Activated gamma-delta T cell treated with anti-CD3 and anti-CD28 coated beads, Interleukin-2, amount 50 U/mL, for 16 hours (primary cell): ENCODE results near the gene PARN.
"Not testable (repeated sequence)": the region's sequence is repeated elsewhere in the genome, so short reads cannot be mapped to it uniquely, and the experiment has no call there.

ENCODE experiments used
- DNase-seq: peaks from one replicate; pipeline ENCODE4 v3.0.0-alpha.2; 2020; ENCODE audit warnings: low read depth

The PARN gene

DNA sequence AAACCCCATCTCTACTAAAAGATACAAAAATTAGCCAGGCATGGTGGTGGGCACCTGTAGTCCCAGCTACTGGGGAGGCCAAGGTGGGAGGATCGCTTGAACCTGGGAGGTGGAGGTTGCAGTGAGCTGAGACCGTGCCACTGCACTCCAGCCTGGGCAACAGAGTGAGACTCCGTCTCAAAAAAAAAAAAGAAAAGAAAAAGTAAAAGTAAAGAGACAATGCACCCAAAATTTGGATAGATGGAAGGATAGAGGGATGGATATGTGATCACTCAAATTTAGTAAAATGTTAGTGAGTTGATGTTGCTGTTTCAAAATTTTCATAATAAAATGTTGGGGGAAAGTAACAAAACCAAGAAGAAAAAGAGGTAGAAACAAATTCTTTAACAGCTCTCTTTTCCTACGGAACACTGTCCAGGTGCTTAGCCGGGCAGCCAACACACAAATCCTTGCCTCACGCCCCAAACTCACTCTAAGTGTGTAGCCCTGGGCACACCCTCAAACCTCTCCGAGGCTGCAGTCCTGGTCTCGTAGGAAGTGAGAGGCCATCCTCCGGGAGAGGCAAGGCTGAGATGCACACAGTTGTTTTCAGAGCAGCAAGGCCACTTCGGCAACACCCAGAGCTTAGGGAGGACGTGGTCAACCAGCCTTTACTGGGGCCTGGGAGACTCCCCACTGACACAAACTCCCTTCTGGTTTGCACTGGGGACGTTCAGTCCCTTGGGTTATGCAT, 228.9 kb downstream of the PARN start:
- not testable (repeated sequence) for DNase-seq

DNA sequence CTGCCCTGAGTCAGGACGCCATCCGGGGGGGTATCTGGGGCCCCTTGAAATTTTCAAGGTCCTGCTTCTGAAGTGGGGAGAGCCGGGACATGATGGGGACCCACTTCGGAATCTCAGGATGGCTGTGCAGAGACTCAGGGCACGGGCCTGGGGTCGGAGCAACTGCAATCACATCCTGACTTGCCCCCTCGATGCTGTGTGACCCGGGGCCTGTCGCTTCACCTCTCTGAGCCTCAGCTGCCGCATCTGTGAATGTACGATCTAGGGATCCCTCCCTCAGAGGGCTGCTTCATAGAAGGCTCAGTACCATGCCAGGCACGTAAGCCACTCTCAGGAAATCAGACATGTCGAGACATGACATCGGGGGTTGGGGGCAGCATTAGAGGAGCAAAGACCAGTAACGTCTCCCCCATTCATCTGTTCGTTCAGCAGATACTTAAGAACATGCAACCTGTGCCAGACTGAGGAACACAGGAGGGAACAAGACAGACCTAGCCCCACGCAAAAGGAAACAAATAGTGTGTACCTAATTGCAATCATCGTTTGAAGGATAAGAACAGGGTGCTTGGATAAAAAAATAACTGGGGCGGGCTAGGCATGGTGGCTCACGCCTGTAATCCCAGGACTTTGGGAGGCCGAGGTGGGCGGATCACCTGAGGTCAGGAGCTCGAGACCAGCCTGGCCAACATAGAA, 229.6 kb downstream of the PARN start:
- DNase-seq, result no peak

GRCh38 chr16:14399378-14400284, 230.4 kb downstream of the PARN start:
- DNase-seq, result no peak

DNA sequence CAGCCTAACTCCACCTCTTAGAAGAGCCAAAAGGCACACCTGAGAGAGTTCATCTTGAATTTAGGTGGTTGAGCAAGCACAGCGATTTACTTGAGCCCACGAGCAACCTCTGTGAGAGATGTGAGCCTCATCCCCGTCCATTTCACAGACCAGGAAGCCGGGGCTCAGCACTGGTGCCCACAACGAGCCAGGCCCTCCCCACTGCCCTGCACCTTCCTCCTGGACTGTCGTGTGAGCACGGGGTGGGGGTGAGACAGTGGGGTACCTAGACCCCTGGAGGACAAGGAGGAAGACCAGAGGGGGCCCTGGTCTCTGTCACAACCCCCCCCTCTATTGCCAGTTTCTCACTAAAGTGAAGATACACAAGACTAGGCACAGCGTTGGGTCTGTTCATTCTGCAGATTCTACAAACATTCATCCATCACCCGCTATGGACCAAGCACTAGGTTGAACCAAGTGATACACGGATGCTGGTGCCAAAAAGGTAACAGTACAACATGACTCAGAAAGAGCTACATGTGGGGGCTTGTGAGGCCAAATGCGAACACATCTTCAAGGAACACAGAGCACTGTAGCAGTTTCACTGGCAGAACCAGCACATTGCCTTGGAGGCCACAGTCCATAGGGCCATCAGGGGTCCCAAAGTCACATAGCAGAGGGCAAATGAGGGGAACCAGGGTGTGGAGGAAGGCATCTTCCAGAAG, 231.9 kb downstream of the PARN start:
- DNase-seq, result no peak

DNA sequence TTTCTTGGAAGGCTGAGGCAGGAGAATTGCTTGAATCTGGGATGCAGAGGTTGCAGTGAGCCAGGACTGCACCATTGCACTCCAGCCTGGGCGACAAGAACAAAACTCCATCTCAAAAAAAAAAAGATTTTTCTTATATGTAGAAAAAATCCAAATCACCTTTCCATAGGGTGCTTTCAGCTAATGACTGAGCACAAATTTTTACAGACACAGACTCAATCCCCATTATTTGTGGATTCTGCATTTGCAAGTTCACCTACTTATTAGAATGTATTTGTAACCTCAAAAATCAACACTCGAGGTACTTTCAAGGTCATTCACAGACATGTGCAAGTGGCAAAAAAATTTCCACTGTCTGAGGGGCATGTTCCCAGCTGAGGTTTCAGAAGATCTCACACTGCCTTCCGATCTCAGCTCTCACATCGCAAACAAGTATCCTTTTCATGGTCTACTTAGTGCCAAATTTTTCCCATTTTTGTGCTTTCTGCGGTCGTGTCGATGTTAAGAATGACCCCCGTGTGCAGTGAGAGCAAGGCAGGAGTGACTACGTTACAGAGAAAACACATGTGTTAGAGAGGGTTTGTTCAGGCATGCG, 234.3 kb downstream of the PARN start:
- not testable (repeated sequence) for DNase-seq

DNA sequence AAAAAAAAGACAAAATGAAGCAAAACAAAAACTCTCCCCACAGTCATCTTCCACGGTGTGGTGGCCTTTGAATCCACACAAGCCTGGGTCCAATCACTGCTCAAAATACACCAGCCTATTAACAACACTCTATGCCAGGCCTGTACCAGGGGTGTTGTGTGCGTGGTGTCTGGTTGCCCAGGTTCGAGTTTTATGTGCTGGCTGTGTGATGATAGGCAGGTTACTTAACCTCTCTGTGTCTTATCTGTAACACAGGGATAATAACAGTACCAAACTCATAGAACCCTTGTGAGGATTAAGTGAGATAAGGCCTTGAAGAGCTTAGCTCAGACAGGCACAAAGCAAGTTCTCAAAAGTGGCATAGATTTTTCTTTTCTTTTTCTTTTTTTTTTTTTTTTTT, 235.2 kb downstream of the PARN start:
- no peak for DNase-seq

GRCh38 chr16:14392960-14393359, 237.1 kb downstream of the PARN start:
- no peak for DNase-seq

GRCh38 chr16:14389359-14389758, 240.7 kb downstream of the PARN start:
- no peak for DNase-seq

GRCh38 chr16:14388243-14388642, 241.8 kb downstream of the PARN start:
- no peak for DNase-seq

DNA sequence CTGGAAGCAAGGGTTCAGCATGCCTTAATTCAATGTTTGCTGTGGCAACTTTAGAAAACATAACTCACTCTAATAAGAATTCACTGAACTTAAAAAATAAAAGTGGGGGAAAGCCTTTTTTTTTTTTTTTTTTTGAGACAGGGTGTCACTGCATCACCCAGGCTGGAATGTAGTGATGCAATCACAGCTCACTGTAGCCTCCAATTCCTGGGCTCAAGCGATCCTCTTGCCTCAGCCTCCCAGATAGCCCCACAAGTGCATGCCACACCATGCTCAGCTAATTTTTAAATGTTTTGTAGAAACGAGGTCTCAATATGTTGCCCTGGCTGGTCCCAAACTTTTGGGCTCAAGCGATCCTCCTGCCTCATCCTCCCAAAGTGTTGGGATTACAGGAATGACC, 243.9 kb downstream of the PARN start:
- no peak for DNase-seq
